ENCODE results near the gene CSTF2T.

DNA sequence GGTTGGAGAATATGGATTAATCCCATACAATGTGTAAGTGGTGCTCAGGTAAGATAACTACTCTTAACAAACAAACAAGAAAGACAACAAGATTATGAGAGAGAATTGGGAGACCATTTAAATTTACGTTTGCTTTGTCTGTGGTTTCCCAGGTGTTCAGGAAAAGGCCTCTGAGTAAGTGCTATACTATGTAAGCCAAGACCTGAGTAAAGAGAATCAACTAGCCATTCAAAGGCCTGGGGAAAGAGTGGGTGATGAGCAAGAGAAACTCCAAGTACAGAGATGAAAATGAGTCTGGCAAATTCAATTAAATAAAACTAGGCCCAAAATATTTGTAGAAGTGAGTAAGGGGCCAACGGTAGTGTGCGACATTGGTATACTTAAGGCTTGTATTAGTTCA is 9.9 kb downstream of the CSTF2T start:
- TF ChIP-seq, protein P1, sequence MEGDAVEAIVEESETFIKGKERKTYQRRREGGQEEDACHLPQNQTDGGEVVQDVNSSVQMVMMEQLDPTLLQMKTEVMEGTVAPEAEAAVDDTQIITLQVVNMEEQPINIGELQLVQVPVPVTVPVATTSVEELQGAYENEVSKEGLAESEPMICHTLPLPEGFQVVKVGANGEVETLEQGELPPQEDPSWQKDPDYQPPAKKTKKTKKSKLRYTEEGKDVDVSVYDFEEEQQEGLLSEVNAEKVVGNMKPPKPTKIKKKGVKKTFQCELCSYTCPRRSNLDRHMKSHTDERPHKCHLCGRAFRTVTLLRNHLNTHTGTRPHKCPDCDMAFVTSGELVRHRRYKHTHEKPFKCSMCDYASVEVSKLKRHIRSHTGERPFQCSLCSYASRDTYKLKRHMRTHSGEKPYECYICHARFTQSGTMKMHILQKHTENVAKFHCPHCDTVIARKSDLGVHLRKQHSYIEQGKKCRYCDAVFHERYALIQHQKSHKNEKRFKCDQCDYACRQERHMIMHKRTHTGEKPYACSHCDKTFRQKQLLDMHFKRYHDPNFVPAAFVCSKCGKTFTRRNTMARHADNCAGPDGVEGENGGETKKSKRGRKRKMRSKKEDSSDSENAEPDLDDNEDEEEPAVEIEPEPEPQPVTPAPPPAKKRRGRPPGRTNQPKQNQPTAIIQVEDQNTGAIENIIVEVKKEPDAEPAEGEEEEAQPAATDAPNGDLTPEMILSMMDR (IDR thresholded peaks at IDR 0.05) = no peak
- TF ChIP-seq EP300 (IDR thresholded peaks at IDR 0.05) = no peak
- TF ChIP-seq POLR2A (IDR thresholded peaks at IDR 0.05) = no peak
